ENCODE data around the gene NUBP2. TPM values are rescaled to one million over a fixed set of nuclear protein-coding genes. Genes with fewer than 3 reads are reported as not detected.

NUBP2 gene
- total RNA-seq, 2 donors from 2014 or later = 47.8 to 50.1 TPM

GRCh38 chr16:1830213-1830612 lies 47.5 kb downstream of the NUBP2 start:
- Mint-ChIP-seq H3K36me3 (ENCODE audit: insufficient read depth in 2 of 2) (peaks cover 0 to 2% of the 10 kb centered on the region in 2 donors), H3K4me1 (ENCODE audit: low read depth) (peaks cover 34% of the 10 kb centered on the region), H3K27me3 (ENCODE audit: low read depth) (no peaks in the 10 kb centered on the region), H3K27ac (no peak overlapping the region), H3K4me3 (no peak overlapping the region), H3K9me3 (no peaks in the 10 kb centered on the region)
- DNase-seq (no peak), ATAC-seq (replicated peaks in 1 of 2) (no peak)

GRCh38 chr16:1831186-1832075 lies 48.7 kb downstream of the NUBP2 start:
- Mint-ChIP-seq H3K9me3 (no peaks in the 10 kb centered on the region), H3K27me3 (ENCODE audit: low read depth) (no peaks in the 10 kb centered on the region), H3K4me3 (no peak overlapping the region), H3K36me3 (ENCODE audit: insufficient read depth in 2 of 2) (peaks cover 0 to 2% of the 10 kb centered on the region in 2 donors), H3K4me1 (ENCODE audit: low read depth) (peaks cover 34% of the 10 kb centered on the region), H3K27ac (no peak overlapping the region)
- no peak for DNase-seq
- no peak for ATAC-seq (replicated peaks in 1 of 2)

GRCh38 chr16:1832838-1833454 lies 50.2 kb downstream of the NUBP2 start:
- DNase-seq (no peak), ATAC-seq (replicated peaks in 1 of 2) (no peak)
- no peaks in the 10 kb centered on the region for H3K36me3 Mint-ChIP-seq (ENCODE audit: insufficient read depth in 2 of 2)
- no peaks in the 10 kb centered on the region for H3K27me3 Mint-ChIP-seq (ENCODE audit: low read depth)
- no peak overlapping the region for H3K27ac Mint-ChIP-seq
- H3K9me3 Mint-ChIP-seq = no peaks in the 10 kb centered on the region
- peaks cover 25% of the 10 kb centered on the region for H3K4me1 Mint-ChIP-seq (ENCODE audit: low read depth)
- H3K4me3 Mint-ChIP-seq = no peak overlapping the region

GRCh38 chr16:1834096-1834495 lies 51.3 kb downstream of the NUBP2 start:
- no peaks in the 10 kb centered on the region for H3K27me3 Mint-ChIP-seq (ENCODE audit: low read depth)
- ATAC-seq (replicated peaks in 1 of 2) (no peak), DNase-seq (no peak)
- no peak overlapping the region for H3K4me3 Mint-ChIP-seq
- peaks cover 14% of the 10 kb centered on the region for H3K4me1 Mint-ChIP-seq (ENCODE audit: low read depth)
- H3K36me3 Mint-ChIP-seq (ENCODE audit: insufficient read depth in 2 of 2) = no peaks in the 10 kb centered on the region
- H3K27ac Mint-ChIP-seq = no peak overlapping the region
- no peaks in the 10 kb centered on the region for H3K9me3 Mint-ChIP-seq

Other genes with a start within 250 kb of the NUBP2 start
- 10 to 100 TPM; 15.7 to 16.7 TPM for gene TMEM204, start 249.3 kb upstream of the NUBP2 start, total RNA-seq
- 10 to 100 TPM; 13.7 to 16.1 TPM for gene IFT140, start 170.9 kb upstream of the NUBP2 start, total RNA-seq
- gene CRAMP1, start 170.6 kb upstream of the NUBP2 start, total RNA-seq = 10 to 100 TPM; 28.3 to 30.1 TPM
- 10 to 100 TPM; 54.1 to 62.7 TPM for gene JPT2, start 104.7 kb upstream of the NUBP2 start, total RNA-seq
- gene MAPK8IP3, start 76.8 kb upstream of the NUBP2 start, total RNA-seq = 100 to 1,000 TPM in 1 of 2 donors, 10 to 100 TPM in 1; 92.7 to 118 TPM
- gene NME3, start 11.4 kb upstream of the NUBP2 start, total RNA-seq = 10 to 100 TPM; 55.0 to 56.1 TPM
- 10 to 100 TPM; 14.4 to 18.6 TPM for gene EME2, start 10.2 kb upstream of the NUBP2 start, total RNA-seq
- 100 to 1,000 TPM in 1 of 2 donors, 10 to 100 TPM in 1; 86.0 to 123 TPM for gene MRPS34, start 9.8 kb upstream of the NUBP2 start, total RNA-seq
- 10 to 100 TPM; 37.1 to 40.1 TPM for gene SPSB3, start 389 bp upstream of the NUBP2 start, total RNA-seq
- under 1 TPM; 0.14 to 0.37 TPM for gene IGFALS, start 10.7 kb downstream of the NUBP2 start, total RNA-seq
- 10 to 100 TPM; 45.0 to 53.5 TPM for gene HAGH, start 43.9 kb downstream of the NUBP2 start, total RNA-seq
- 10 to 100 TPM; 11.1 to 13.5 TPM for gene FAHD1, start 44.2 kb downstream of the NUBP2 start, total RNA-seq
- gene MEIOB, start 89.2 kb downstream of the NUBP2 start, total RNA-seq = under 1 TPM; 0.53 to 0.94 TPM
- not detected for gene HS3ST6, start 135.5 kb downstream of the NUBP2 start, total RNA-seq
- 10 to 100 TPM; 17.9 to 18.8 TPM for gene MSRB1, start 160.2 kb downstream of the NUBP2 start, total RNA-seq
- under 1 TPM; 0.38 to 0.51 TPM for gene RPL3L, start 171.7 kb downstream of the NUBP2 start, total RNA-seq
- 10 to 100 TPM; 69.3 to 98.3 TPM for gene NDUFB10, start 176.6 kb downstream of the NUBP2 start, total RNA-seq
- 1,000 to 10,000 TPM; 5,556 to 5,984 TPM for gene RPS2, start 181.9 kb downstream of the NUBP2 start, total RNA-seq
- gene RNF151, start 183.9 kb downstream of the NUBP2 start, total RNA-seq = under 1 TPM in 1 of 2 donors, not detected in 1; 0.81 TPM
- 10 to 100 TPM; 22.6 to 24.4 TPM for gene TBL3, start 189.1 kb downstream of the NUBP2 start, total RNA-seq
- 1 to 10 TPM in 1 of 2 donors, not detected in 1; 1.8 TPM for gene NOXO1, start 198.5 kb downstream of the NUBP2 start, total RNA-seq
- 10 to 100 TPM; 41.4 to 49.3 TPM for gene GFER, start 201.2 kb downstream of the NUBP2 start, total RNA-seq
- 10 to 100 TPM; 38.6 to 50.9 TPM for gene SYNGR3, start 207.0 kb downstream of the NUBP2 start, total RNA-seq
- gene ZNF598, start 226.9 kb downstream of the NUBP2 start, total RNA-seq = 100 to 1,000 TPM in 1 of 2 donors, 10 to 100 TPM in 1; 87.1 to 110 TPM
- 1 to 10 TPM; 1.5 to 1.9 TPM for gene NPW, start 236.8 kb downstream of the NUBP2 start, total RNA-seq
- 1 to 10 TPM; 2.2 to 3.0 TPM for gene NHERF2, start 243.9 kb downstream of the NUBP2 start, total RNA-seq

Measured in activated T-cell treated with anti-CD3 and anti-CD28 coated beads, Interleukin-2, amount 50 U/mL, for 72 hours (primary cell).